ENCODE results near the gene LYRM2.

GRCh38 chr6:89615882-89616281 is 22.7 kb downstream of the LYRM2 start:
- TF ChIP-seq, protein P1, sequence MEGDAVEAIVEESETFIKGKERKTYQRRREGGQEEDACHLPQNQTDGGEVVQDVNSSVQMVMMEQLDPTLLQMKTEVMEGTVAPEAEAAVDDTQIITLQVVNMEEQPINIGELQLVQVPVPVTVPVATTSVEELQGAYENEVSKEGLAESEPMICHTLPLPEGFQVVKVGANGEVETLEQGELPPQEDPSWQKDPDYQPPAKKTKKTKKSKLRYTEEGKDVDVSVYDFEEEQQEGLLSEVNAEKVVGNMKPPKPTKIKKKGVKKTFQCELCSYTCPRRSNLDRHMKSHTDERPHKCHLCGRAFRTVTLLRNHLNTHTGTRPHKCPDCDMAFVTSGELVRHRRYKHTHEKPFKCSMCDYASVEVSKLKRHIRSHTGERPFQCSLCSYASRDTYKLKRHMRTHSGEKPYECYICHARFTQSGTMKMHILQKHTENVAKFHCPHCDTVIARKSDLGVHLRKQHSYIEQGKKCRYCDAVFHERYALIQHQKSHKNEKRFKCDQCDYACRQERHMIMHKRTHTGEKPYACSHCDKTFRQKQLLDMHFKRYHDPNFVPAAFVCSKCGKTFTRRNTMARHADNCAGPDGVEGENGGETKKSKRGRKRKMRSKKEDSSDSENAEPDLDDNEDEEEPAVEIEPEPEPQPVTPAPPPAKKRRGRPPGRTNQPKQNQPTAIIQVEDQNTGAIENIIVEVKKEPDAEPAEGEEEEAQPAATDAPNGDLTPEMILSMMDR (IDR thresholded peaks at IDR 0.05), result no peak
- no peak for TF ChIP-seq POLR2A (IDR thresholded peaks at IDR 0.05)
